ENCODE data around the gene ZYG11B.

The ZYG11B gene

GRCh38 chr1:52697795-52698674 lies 28.2 kb upstream of the ZYG11B start, which contains the start of gene COA7:
Gene COA7 (minus strand): TSS chr1:52698347. CDS start chr1:52698326, 21 bp downstream.
- H3K9ac ChIP-seq (ENCODE audit: low read depth, low read length): peak within 1 kb of the TSS; percentile 85
- H3K4me3 ChIP-seq (ENCODE audit: low read depth in 1 of 2, low read length in 2 of 2): peak within 1 kb of the TSS; percentile 62 to 88
- H3K79me2 ChIP-seq (ENCODE audit: insufficient read depth, low read length): peaks cover 54% of the 10 kb centered on the region
- peaks cover 5% of the 10 kb centered on the region for H3K36me3 ChIP-seq (ENCODE audit: insufficient read depth, low read length)
- peak within 1 kb of the TSS; percentile 70 for H3K27ac ChIP-seq (ENCODE audit: low read length)
- H2AFZ ChIP-seq (ENCODE audit: low read depth, low read length): peak within 1 kb of the TSS; percentile 99
- peaks cover 29% of the 10 kb centered on the region for H3K4me1 ChIP-seq (ENCODE audit: insufficient read depth, low read length)
- H3K9me3 ChIP-seq (ENCODE audit: insufficient read depth, low read length, severe bottlenecking): no peaks in the 10 kb centered on the region
- no peaks in the 10 kb centered on the region for H3K27me3 ChIP-seq (ENCODE audit: insufficient read depth, low read length, poor library complexity)
- peak; percentile 83 for DNase-seq
- peak; percentile 95 for ATAC-seq (ENCODE audit: insufficient read depth, low read depth)
- H4K20me1 ChIP-seq (ENCODE audit: insufficient read depth, low read length): peaks cover 2% of the 10 kb centered on the region; the same call in 1 of the 2 replicates
- TF ChIP-seq EZH2 (IDR thresholded peaks at IDR 0.05; ENCODE audit: borderline replicate concordance, low read depth, low read length, severe bottlenecking) (no peak), CTCF (IDR thresholded peaks at IDR 0.05; ENCODE audit: borderline replicate concordance, extremely low read depth, low read length, poor library complexity, severe bottlenecking) (no peak)
- H3K4me2 ChIP-seq (ENCODE audit: insufficient read depth, low read length): peak within 1 kb of the TSS; percentile 67

GRCh38 chr1:52702886-52703787 lies 23.1 kb upstream of the ZYG11B start:
- Histone ChIP-seq H3K9ac (ENCODE audit: low read depth, low read length) (no peak overlapping the region), H3K27me3 (ENCODE audit: insufficient read depth, low read length, poor library complexity) (no peaks in the 10 kb centered on the region), H4K20me1 (ENCODE audit: insufficient read depth, low read length) (no peaks in the 10 kb centered on the region), H3K9me3 (ENCODE audit: insufficient read depth, low read length, severe bottlenecking) (no peaks in the 10 kb centered on the region), H3K27ac (ENCODE audit: low read length) (no peak overlapping the region), H3K4me1 (ENCODE audit: insufficient read depth, low read length) (peaks cover 7% of the 10 kb centered on the region), H3K4me2 (ENCODE audit: insufficient read depth, low read length) (no peak overlapping the region), H2AFZ (ENCODE audit: low read depth, low read length) (peak overlapping the region; percentile 25; the same call in 1 of the 2 replicates), H3K4me3 (ENCODE audit: low read depth in 1 of 2, low read length in 2 of 2) (no peak overlapping the region), H3K79me2 (ENCODE audit: insufficient read depth, low read length) (peaks cover 5% of the 10 kb centered on the region), H3K36me3 (ENCODE audit: insufficient read depth, low read length) (no peaks in the 10 kb centered on the region)
- no peak for TF ChIP-seq CTCF (IDR thresholded peaks at IDR 0.05; ENCODE audit: borderline replicate concordance, extremely low read depth, low read length, poor library complexity, severe bottlenecking)
- no peak for TF ChIP-seq EZH2 (IDR thresholded peaks at IDR 0.05; ENCODE audit: borderline replicate concordance, low read depth, low read length, severe bottlenecking)
- DNase-seq (no peak), ATAC-seq (ENCODE audit: insufficient read depth, low read depth) (no peak)

- Histone ChIP-seq H3K9me3 (ENCODE audit: insufficient read depth, low read length, severe bottlenecking) (no peaks in the 10 kb centered on the region), H3K79me2 (ENCODE audit: insufficient read depth, low read length) (no peaks in the 10 kb centered on the region), H2AFZ (ENCODE audit: low read depth, low read length) (no peak overlapping the region; the same call in 1 of the 2 replicates), H3K4me2 (ENCODE audit: insufficient read depth, low read length) (no peak overlapping the region), H3K4me3 (ENCODE audit: low read depth in 1 of 2, low read length in 2 of 2) (no peak overlapping the region), H3K27ac (ENCODE audit: low read length) (no peak overlapping the region), H3K9ac (ENCODE audit: low read depth, low read length) (no peak overlapping the region), H3K27me3 (ENCODE audit: insufficient read depth, low read length, poor library complexity) (no peaks in the 10 kb centered on the region), H3K4me1 (ENCODE audit: insufficient read depth, low read length) (no peaks in the 10 kb centered on the region), H3K36me3 (ENCODE audit: insufficient read depth, low read length) (no peaks in the 10 kb centered on the region), H4K20me1 (ENCODE audit: insufficient read depth, low read length) (no peaks in the 10 kb centered on the region)
- ATAC-seq (ENCODE audit: insufficient read depth, low read depth): peak; percentile 48; the same call in 1 of the 3 replicates
- DNase-seq: no peak
- TF ChIP-seq EZH2 (IDR thresholded peaks at IDR 0.05; ENCODE audit: borderline replicate concordance, low read depth, low read length, severe bottlenecking): no peak
Observed at GRCh38 chr1:52706136-52706670, 20.1 kb upstream of the ZYG11B start.

All from DND-41 (cell line).